Dendritic cell treated with granulocyte-macrophage colony-stimulating factor and Interleukin-4, amounts not matched to agents 40 ng/mL and 50 ng/mL, for 4 days (primary cell): Measurements from ENCODE around the gene C1orf21.

ENCODE experiments used
- H3K27ac Mint-ChIP-seq: one replicate; pipeline ENCODE4 v1.8.0; 2022; ENCODE audit warnings: mild to moderate bottlenecking, mixed read lengths
- H3K27me3 Mint-ChIP-seq: one replicate; pipeline ENCODE4 v1.8.0; 2022; ENCODE audit warnings: mild to moderate bottlenecking, mixed read lengths
- H3K36me3 Mint-ChIP-seq: one replicate; pipeline ENCODE4 v1.8.0; 2022; ENCODE audit warnings: low read depth, mixed read lengths
- H3K4me1 Mint-ChIP-seq: one replicate; pipeline ENCODE4 v1.8.0; 2022; ENCODE audit warnings: low read depth, mixed read lengths
- H3K4me3 Mint-ChIP-seq: one replicate; pipeline ENCODE4 v1.8.0; 2022; ENCODE audit warnings: mild to moderate bottlenecking, moderate library complexity, mixed read lengths
- H3K9me3 Mint-ChIP-seq: one replicate; pipeline ENCODE4 v1.8.0; 2022; ENCODE audit warnings: mixed read lengths
- intact Hi-C: fragments of 100-400 bp; cut with micrococcal nuclease; formaldehyde crosslinking; loops from one replicate; pipeline ENCODE4 v1.15.0; 2022

C1orf21 gene

GRCh38 chr1:184503221-184503749 is 116.5 kb downstream of the C1orf21 start:
- H3K4me1 Mint-ChIP-seq: peaks cover 4% of the 10 kb centered on the region
- H3K36me3 Mint-ChIP-seq: no peaks in the 10 kb centered on the region

GRCh38 chr1:184504040-184504954 is 117.5 kb downstream of the C1orf21 start:
- Mint-ChIP-seq H3K27ac (no peak overlapping the region), H3K9me3 (no peaks in the 10 kb centered on the region), H3K36me3 (no peaks in the 10 kb centered on the region)

More at GRCh38 chr1:184503221-184503749, 116.5 kb downstream of the C1orf21 start:
- no peak overlapping the region for H3K27ac Mint-ChIP-seq
- H3K4me3 Mint-ChIP-seq: no peak overlapping the region
- H3K27me3 Mint-ChIP-seq: no peaks in the 10 kb centered on the region
- H3K9me3 Mint-ChIP-seq: no peaks in the 10 kb centered on the region
- intact Hi-C loops: no loop called here

GRCh38 chr1:184504955-184505338 is 118.1 kb downstream of the C1orf21 start:
- H3K36me3 Mint-ChIP-seq: no peaks in the 10 kb centered on the region
- no peak overlapping the region for H3K27ac Mint-ChIP-seq
- no peak overlapping the region for H3K4me3 Mint-ChIP-seq
- no peaks in the 10 kb centered on the region for H3K9me3 Mint-ChIP-seq
- no peaks in the 10 kb centered on the region for H3K27me3 Mint-ChIP-seq
- H3K4me1 Mint-ChIP-seq: peaks cover 4% of the 10 kb centered on the region
- intact Hi-C loops: no loop called here

More at GRCh38 chr1:184504040-184504954, 117.5 kb downstream of the C1orf21 start:
- Mint-ChIP-seq H3K4me1 (peaks cover 4% of the 10 kb centered on the region), H3K4me3 (no peak overlapping the region), H3K27me3 (no peaks in the 10 kb centered on the region)
- intact Hi-C loops: no loop called here

- intact Hi-C loops: no loop called here
- no peak overlapping the region for H3K27ac Mint-ChIP-seq
- no peaks in the 10 kb centered on the region for H3K9me3 Mint-ChIP-seq
- H3K4me3 Mint-ChIP-seq: no peak overlapping the region
- H3K36me3 Mint-ChIP-seq: no peaks in the 10 kb centered on the region
- peaks cover 4% of the 10 kb centered on the region for H3K4me1 Mint-ChIP-seq
- no peaks in the 10 kb centered on the region for H3K27me3 Mint-ChIP-seq
Observed at GRCh38 chr1:184506481-184506880, 119.7 kb downstream of the C1orf21 start.

- H3K27ac Mint-ChIP-seq: no peak overlapping the region
- H3K4me1 Mint-ChIP-seq: peaks cover 4% of the 10 kb centered on the region
- no peaks in the 10 kb centered on the region for H3K9me3 Mint-ChIP-seq
- intact Hi-C loops: no loop called here
- no peak overlapping the region for H3K4me3 Mint-ChIP-seq
- no peaks in the 10 kb centered on the region for H3K27me3 Mint-ChIP-seq
- no peaks in the 10 kb centered on the region for H3K36me3 Mint-ChIP-seq
Observed at GRCh38 chr1:184507165-184507564, 120.3 kb downstream of the C1orf21 start.

GRCh38 chr1:184507604-184508280 is 120.9 kb downstream of the C1orf21 start:
- H3K4me3 Mint-ChIP-seq: no peak overlapping the region
- H3K36me3 Mint-ChIP-seq: no peaks in the 10 kb centered on the region
- no peaks in the 10 kb centered on the region for H3K9me3 Mint-ChIP-seq
- H3K4me1 Mint-ChIP-seq: peaks cover 4% of the 10 kb centered on the region
- no peak overlapping the region for H3K27ac Mint-ChIP-seq
- intact Hi-C loops: no loop called here
- no peaks in the 10 kb centered on the region for H3K27me3 Mint-ChIP-seq

GRCh38 chr1:184509105-184509504 is 122.3 kb downstream of the C1orf21 start:
- Mint-ChIP-seq H3K36me3 (no peaks in the 10 kb centered on the region), H3K4me3 (no peak overlapping the region), H3K9me3 (no peaks in the 10 kb centered on the region), H3K27ac (no peak overlapping the region), H3K27me3 (no peaks in the 10 kb centered on the region), H3K4me1 (peaks cover 4% of the 10 kb centered on the region)
- intact Hi-C loops: no loop called here

- Mint-ChIP-seq H3K27me3 (no peaks in the 10 kb centered on the region), H3K4me3 (no peak overlapping the region), H3K27ac (no peak overlapping the region), H3K4me1 (peaks cover 4% of the 10 kb centered on the region), H3K36me3 (no peaks in the 10 kb centered on the region), H3K9me3 (no peaks in the 10 kb centered on the region)
- intact Hi-C loops: no loop called here
Observed at GRCh38 chr1:184510110-184510509, 123.3 kb downstream of the C1orf21 start.

GRCh38 chr1:184512724-184513123 is 125.9 kb downstream of the C1orf21 start:
- Mint-ChIP-seq H3K9me3 (peaks cover 10% of the 10 kb centered on the region), H3K36me3 (no peaks in the 10 kb centered on the region), H3K27ac (no peak overlapping the region), H3K4me3 (no peak overlapping the region), H3K27me3 (no peaks in the 10 kb centered on the region), H3K4me1 (peaks cover 3% of the 10 kb centered on the region)
- intact Hi-C loops: no loop called here

- Mint-ChIP-seq H3K36me3 (no peaks in the 10 kb centered on the region), H3K27me3 (no peaks in the 10 kb centered on the region), H3K27ac (no peak overlapping the region), H3K4me3 (no peak overlapping the region), H3K9me3 (peaks cover 10% of the 10 kb centered on the region), H3K4me1 (no peaks in the 10 kb centered on the region)
- intact Hi-C loops: no loop called here
Observed at GRCh38 chr1:184513421-184513820, 126.6 kb downstream of the C1orf21 start.

GRCh38 chr1:184513966-184514365 is 127.1 kb downstream of the C1orf21 start:
- Mint-ChIP-seq H3K36me3 (no peaks in the 10 kb centered on the region), H3K4me3 (no peak overlapping the region), H3K9me3 (peaks cover 10% of the 10 kb centered on the region), H3K27ac (no peak overlapping the region), H3K27me3 (no peaks in the 10 kb centered on the region), H3K4me1 (no peaks in the 10 kb centered on the region)
- intact Hi-C loops: no loop called here

- no peak overlapping the region for H3K4me3 Mint-ChIP-seq
- no peaks in the 10 kb centered on the region for H3K27me3 Mint-ChIP-seq
- H3K9me3 Mint-ChIP-seq: peaks cover 10% of the 10 kb centered on the region
- intact Hi-C loops: no loop called here
- no peak overlapping the region for H3K27ac Mint-ChIP-seq
- H3K4me1 Mint-ChIP-seq: no peaks in the 10 kb centered on the region
- H3K36me3 Mint-ChIP-seq: no peaks in the 10 kb centered on the region
Observed at GRCh38 chr1:184514447-184514846, 127.6 kb downstream of the C1orf21 start.

GRCh38 chr1:184517130-184517529 is 130.3 kb downstream of the C1orf21 start:
- no peaks in the 10 kb centered on the region for H3K27me3 Mint-ChIP-seq
- H3K9me3 Mint-ChIP-seq: peaks cover 10% of the 10 kb centered on the region
- no peak overlapping the region for H3K27ac Mint-ChIP-seq
- H3K4me1 Mint-ChIP-seq: no peaks in the 10 kb centered on the region
- no peaks in the 10 kb centered on the region for H3K36me3 Mint-ChIP-seq
- intact Hi-C loops: no loop called here
- no peak overlapping the region for H3K4me3 Mint-ChIP-seq

GRCh38 chr1:184518736-184519357 is 132.0 kb downstream of the C1orf21 start:
- Mint-ChIP-seq H3K4me3 (no peak overlapping the region), H3K4me1 (no peaks in the 10 kb centered on the region), H3K36me3 (no peaks in the 10 kb centered on the region), H3K9me3 (peaks cover 10% of the 10 kb centered on the region), H3K27me3 (no peaks in the 10 kb centered on the region), H3K27ac (no peak overlapping the region)
- intact Hi-C loops: no loop called here
